Measurements from ENCODE around the gene PLEKHF1. TPM values are rescaled to one million over a fixed set of nuclear protein-coding genes. Genes with fewer than 3 reads are reported as not detected.

Gene PLEKHF1
- total and polyA plus RNA-seq, 4 donors, result 9.9 to 17.5 (median 14.0) TPM

GRCh38 chr19:29640231-29640630 is 25.0 kb upstream of the PLEKHF1 start:
- Histone ChIP-seq H3K4me1 (ENCODE audit: control insufficient read depth in 1 of 2, insufficient read depth in 2 of 2, low read length in 2 of 2) (no peaks in the 10 kb centered on the region), H3K4me3 (ENCODE audit: low read length in 2 of 2) (no peak overlapping the region), H3K9me3 (ENCODE audit: control insufficient read depth, low read length) (no peaks in the 10 kb centered on the region), H3K36me3 (ENCODE audit: control insufficient read depth in 1 of 2, insufficient read depth in 2 of 2, low read length in 1 of 2) (no peaks in the 10 kb centered on the region), H3K27me3 (ENCODE audit: control insufficient read depth in 1 of 2, insufficient read depth in 2 of 2, low read length in 1 of 2) (no peaks in the 10 kb centered on the region), H3K27ac (ENCODE audit: low read depth in 1 of 2, low read length in 2 of 2) (no peak overlapping the region)
- intact Hi-C loops (cut with DNase I), result no loop called here
- 89 to 91% methylated on average over 12 of the region's 12 CpGs for WGBS, 2 donors
- ATAC-seq (ENCODE audit: low FRiP score) (no peak), DNase-seq (no peak)

- no peaks in the 10 kb centered on the region for H3K4me1 ChIP-seq (ENCODE audit: control insufficient read depth in 1 of 2, insufficient read depth in 2 of 2, low read length in 2 of 2)
- H3K9me3 ChIP-seq (ENCODE audit: control insufficient read depth, low read length), result no peaks in the 10 kb centered on the region
- no peaks in the 10 kb centered on the region for H3K27me3 ChIP-seq (ENCODE audit: control insufficient read depth in 1 of 2, insufficient read depth in 2 of 2, low read length in 1 of 2)
- H3K4me3 ChIP-seq (ENCODE audit: low read length in 2 of 2), result no peak overlapping the region
- WGBS, 2 donors, result 73 to 76% methylated on average over 2 of the region's 2 CpGs
- H3K27ac ChIP-seq (ENCODE audit: low read depth in 1 of 2, low read length in 2 of 2), result no peak overlapping the region
- DNase-seq (no peak), ATAC-seq (ENCODE audit: low FRiP score) (no peak)
- H3K36me3 ChIP-seq (ENCODE audit: control insufficient read depth in 1 of 2, insufficient read depth in 2 of 2, low read length in 1 of 2), result no peaks in the 10 kb centered on the region
- intact Hi-C loops (cut with DNase I), result no loop called here
Measured at GRCh38 chr19:29641597-29641996, 23.7 kb upstream of the PLEKHF1 start.

- Histone ChIP-seq H3K27ac (ENCODE audit: low read depth in 1 of 2, low read length in 2 of 2) (no peak overlapping the region), H3K9me3 (ENCODE audit: control insufficient read depth, low read length) (no peaks in the 10 kb centered on the region), H3K36me3 (ENCODE audit: control insufficient read depth in 1 of 2, insufficient read depth in 2 of 2, low read length in 1 of 2) (no peaks in the 10 kb centered on the region), H3K4me1 (ENCODE audit: control insufficient read depth in 1 of 2, insufficient read depth in 2 of 2, low read length in 2 of 2) (no peaks in the 10 kb centered on the region), H3K4me3 (ENCODE audit: low read length in 2 of 2) (no peak overlapping the region), H3K27me3 (ENCODE audit: control insufficient read depth in 1 of 2, insufficient read depth in 2 of 2, low read length in 1 of 2) (no peaks in the 10 kb centered on the region)
- intact Hi-C loops (cut with DNase I), result no loop called here
- WGBS, 2 donors, result 47 to 59% methylated on average over 7 of the region's 7 CpGs
- ATAC-seq (ENCODE audit: low FRiP score) (no peak), DNase-seq (no peak)
Measured at GRCh38 chr19:29643361-29643935, 21.8 kb upstream of the PLEKHF1 start.

GRCh38 chr19:29644210-29644609 is 21.1 kb upstream of the PLEKHF1 start:
- no peaks in the 10 kb centered on the region for H3K36me3 ChIP-seq (ENCODE audit: control insufficient read depth in 1 of 2, insufficient read depth in 2 of 2, low read length in 1 of 2)

GRCh38 chr19:29645491-29645867 is 19.8 kb upstream of the PLEKHF1 start:
- intact Hi-C loops (cut with DNase I), result no loop called here
- H3K36me3 ChIP-seq (ENCODE audit: control insufficient read depth in 1 of 2, insufficient read depth in 2 of 2, low read length in 1 of 2), result no peaks in the 10 kb centered on the region
- no peaks in the 10 kb centered on the region for H3K27me3 ChIP-seq (ENCODE audit: control insufficient read depth in 1 of 2, insufficient read depth in 2 of 2, low read length in 1 of 2)
- ATAC-seq (ENCODE audit: low FRiP score) (no peak), DNase-seq (no peak)
- no peak overlapping the region for H3K27ac ChIP-seq (ENCODE audit: low read depth in 1 of 2, low read length in 2 of 2)
- 22 to 23% methylated on average over 5 of the region's 5 CpGs for WGBS, 2 donors
- no peaks in the 10 kb centered on the region for H3K4me1 ChIP-seq (ENCODE audit: control insufficient read depth in 1 of 2, insufficient read depth in 2 of 2, low read length in 2 of 2)
- H3K4me3 ChIP-seq (ENCODE audit: low read length in 2 of 2), result no peak overlapping the region
- H3K9me3 ChIP-seq (ENCODE audit: control insufficient read depth, low read length), result no peaks in the 10 kb centered on the region

More at GRCh38 chr19:29644210-29644609, 21.1 kb upstream of the PLEKHF1 start:
- 85 to 86% methylated on average over 6 of the region's 6 CpGs for WGBS, 2 donors
- no peaks in the 10 kb centered on the region for H3K9me3 ChIP-seq (ENCODE audit: control insufficient read depth, low read length)
- no peaks in the 10 kb centered on the region for H3K4me1 ChIP-seq (ENCODE audit: control insufficient read depth in 1 of 2, insufficient read depth in 2 of 2, low read length in 2 of 2)
- DNase-seq (no peak), ATAC-seq (ENCODE audit: low FRiP score) (no peak)
- intact Hi-C loops (cut with DNase I), result no loop called here
- no peaks in the 10 kb centered on the region for H3K27me3 ChIP-seq (ENCODE audit: control insufficient read depth in 1 of 2, insufficient read depth in 2 of 2, low read length in 1 of 2)
- H3K27ac ChIP-seq (ENCODE audit: low read depth in 1 of 2, low read length in 2 of 2), result no peak overlapping the region
- H3K4me3 ChIP-seq (ENCODE audit: low read length in 2 of 2), result no peak overlapping the region

- peak; percentile 59 for ATAC-seq (ENCODE audit: low FRiP score)
- intact Hi-C loops (cut with DNase I), result no loop called here
- Histone ChIP-seq H3K9me3 (ENCODE audit: control insufficient read depth, low read length) (no peaks in the 10 kb centered on the region), H3K4me1 (ENCODE audit: control insufficient read depth in 1 of 2, insufficient read depth in 2 of 2, low read length in 2 of 2) (no peaks in the 10 kb centered on the region), H3K27ac (ENCODE audit: low read depth in 1 of 2, low read length in 2 of 2) (no peak overlapping the region), H3K36me3 (ENCODE audit: control insufficient read depth in 1 of 2, insufficient read depth in 2 of 2, low read length in 1 of 2) (no peaks in the 10 kb centered on the region), H3K4me3 (ENCODE audit: low read length in 2 of 2) (no peak overlapping the region), H3K27me3 (ENCODE audit: control insufficient read depth in 1 of 2, insufficient read depth in 2 of 2, low read length in 1 of 2) (no peaks in the 10 kb centered on the region)
- DNase-seq, result no peak
- 0 to 1% methylated on average over 8 of the region's 8 CpGs for WGBS, 2 donors
Measured at GRCh38 chr19:29645911-29646310, 19.4 kb upstream of the PLEKHF1 start.

- no peak overlapping the region for H3K4me3 ChIP-seq (ENCODE audit: low read length in 2 of 2)
- no peaks in the 10 kb centered on the region for H3K4me1 ChIP-seq (ENCODE audit: control insufficient read depth in 1 of 2, insufficient read depth in 2 of 2, low read length in 2 of 2)
- 53 to 55% methylated on average over 7 of the region's 7 CpGs for WGBS, 2 donors
- ATAC-seq (ENCODE audit: low FRiP score) (no peak), DNase-seq (no peak)
- no peak overlapping the region for H3K27ac ChIP-seq (ENCODE audit: low read depth in 1 of 2, low read length in 2 of 2)
- no peaks in the 10 kb centered on the region for H3K36me3 ChIP-seq (ENCODE audit: control insufficient read depth in 1 of 2, insufficient read depth in 2 of 2, low read length in 1 of 2)
- intact Hi-C loops (cut with DNase I), result no loop called here
- no peaks in the 10 kb centered on the region for H3K27me3 ChIP-seq (ENCODE audit: control insufficient read depth in 1 of 2, insufficient read depth in 2 of 2, low read length in 1 of 2)
- H3K9me3 ChIP-seq (ENCODE audit: control insufficient read depth, low read length), result peaks cover 1% of the 10 kb centered on the region
Measured at GRCh38 chr19:29650772-29651387, 14.4 kb upstream of the PLEKHF1 start.

- intact Hi-C loops (cut with DNase I), result no loop called here
- Histone ChIP-seq H3K4me3 (ENCODE audit: low read length in 2 of 2) (no peak overlapping the region), H3K27me3 (ENCODE audit: control insufficient read depth in 1 of 2, insufficient read depth in 2 of 2, low read length in 1 of 2) (no peaks in the 10 kb centered on the region), H3K4me1 (ENCODE audit: control insufficient read depth in 1 of 2, insufficient read depth in 2 of 2, low read length in 2 of 2) (no peaks in the 10 kb centered on the region), H3K9me3 (ENCODE audit: control insufficient read depth, low read length) (peaks cover 1% of the 10 kb centered on the region), H3K36me3 (ENCODE audit: control insufficient read depth in 1 of 2, insufficient read depth in 2 of 2, low read length in 1 of 2) (no peaks in the 10 kb centered on the region), H3K27ac (ENCODE audit: low read depth in 1 of 2, low read length in 2 of 2) (no peak overlapping the region)
- ATAC-seq (ENCODE audit: low FRiP score) (no peak), DNase-seq (no peak)
- 80 to 84% methylated on average over 7 of the region's 7 CpGs for WGBS, 2 donors
Measured at GRCh38 chr19:29651622-29652394, 13.5 kb upstream of the PLEKHF1 start.

- H3K4me3 ChIP-seq (ENCODE audit: low read length in 2 of 2), result no peak overlapping the region
- peaks cover 1% of the 10 kb centered on the region for H3K9me3 ChIP-seq (ENCODE audit: control insufficient read depth, low read length)
- no peak overlapping the region for H3K27ac ChIP-seq (ENCODE audit: low read depth in 1 of 2, low read length in 2 of 2)
- 78 to 86% methylated on average over 5 of the region's 5 CpGs for WGBS, 2 donors
- no peak for DNase-seq
- no peaks in the 10 kb centered on the region for H3K27me3 ChIP-seq (ENCODE audit: control insufficient read depth in 1 of 2, insufficient read depth in 2 of 2, low read length in 1 of 2)
- no peaks in the 10 kb centered on the region for H3K4me1 ChIP-seq (ENCODE audit: control insufficient read depth in 1 of 2, insufficient read depth in 2 of 2, low read length in 2 of 2)
- ATAC-seq (ENCODE audit: low FRiP score), result no peak
- H3K36me3 ChIP-seq (ENCODE audit: control insufficient read depth in 1 of 2, insufficient read depth in 2 of 2, low read length in 1 of 2), result no peaks in the 10 kb centered on the region
- intact Hi-C loops (cut with DNase I), result no loop called here
Measured at GRCh38 chr19:29653398-29653797, 11.9 kb upstream of the PLEKHF1 start.
